ENCODE results near the gene BTBD6.

BTBD6 gene

GRCh38 chr14:105241641-105242040 is 6.7 kb upstream of the BTBD6 start:
- no peak for DNase-seq

GRCh38 chr14:105244334-105244733 is 4.0 kb upstream of the BTBD6 start:
- no peak for DNase-seq

- no peak for DNase-seq
These were observed 1.3 kb upstream of the BTBD6 start for GRCh38 chr14:105247026-105247425.

- no peak for DNase-seq
These were observed 492 bp upstream of the BTBD6 start for GRCh38 chr14:105247715-105248367.

- no peak for DNase-seq
These were observed 1.1 kb downstream of the BTBD6 start for GRCh38 chr14:105249182-105250007.

- DNase-seq, result no peak
These were observed 1.7 kb downstream of the BTBD6 start for GRCh38 chr14:105250008-105250366.

- no peak for DNase-seq
These were observed 2.7 kb downstream of the BTBD6 start for GRCh38 chr14:105250986-105251385.

- no peak for DNase-seq
These were observed 3.6 kb downstream of the BTBD6 start for GRCh38 chr14:105251920-105252319.

GRCh38 chr14:105252552-105253328 is 4.4 kb downstream of the BTBD6 start:
- DNase-seq, result no peak

- DNase-seq, result no peak
These were observed 5.0 kb downstream of the BTBD6 start for GRCh38 chr14:105253329-105253682.

- no peak for DNase-seq
These were observed 6.7 kb downstream of the BTBD6 start for GRCh38 chr14:105255021-105255507.

GRCh38 chr14:105256292-105256960 is 8.1 kb downstream of the BTBD6 start:
- DNase-seq, result no peak

GRCh38 chr14:105257464-105257863 is 9.1 kb downstream of the BTBD6 start:
- no peak for DNase-seq

GRCh38 chr14:105258846-105259245 is 10.5 kb downstream of the BTBD6 start:
- no peak for DNase-seq

- no peak for DNase-seq
These were observed 12.6 kb downstream of the BTBD6 start for GRCh38 chr14:105260959-105261358.

GRCh38 chr14:105261781-105262180 is 13.4 kb downstream of the BTBD6 start:
- DNase-seq, result no peak

GRCh38 chr14:105267820-105268548 is 19.7 kb downstream of the BTBD6 start:
- DNase-seq, result no peak

GRCh38 chr14:105268736-105269354 is 20.5 kb downstream of the BTBD6 start:
- DNase-seq, result no peak

- DNase-seq, result no peak
These were observed 21.1 kb downstream of the BTBD6 start for GRCh38 chr14:105269405-105269804.

GRCh38 chr14:105271224-105271890 is 23.0 kb downstream of the BTBD6 start:
- no peak for DNase-seq

GRCh38 chr14:105272623-105273022 is 24.3 kb downstream of the BTBD6 start:
- no peak for DNase-seq
